ENCODE measurements around the gene PTPRB. TPM values are rescaled to one million over a fixed set of nuclear protein-coding genes. Genes with fewer than 3 reads are reported as not detected.

Gene PTPRB
- polyA plus RNA-seq, 2 of the 4 experiments (the other 2 are of a cell fraction), result 0.34 to 0.57 TPM

DNA sequence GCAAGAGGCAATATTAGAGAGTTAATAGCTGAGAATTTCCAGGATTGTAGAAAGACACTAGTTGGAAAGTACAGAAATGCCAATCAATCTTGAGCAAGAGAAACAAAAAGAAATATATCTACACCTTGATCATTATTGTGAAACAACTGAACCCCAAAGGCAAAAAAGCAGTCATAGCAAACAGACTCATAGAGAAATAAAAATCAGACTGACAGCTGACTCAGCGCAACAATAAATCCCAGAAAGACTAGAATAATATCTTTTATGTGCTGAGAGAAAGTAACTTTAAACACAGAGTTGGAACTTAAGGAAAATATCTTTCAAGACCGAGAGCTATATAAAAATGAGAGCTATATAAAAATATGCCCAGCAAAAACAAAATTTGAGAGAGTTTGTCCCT lies 52.9 kb downstream of the PTPRB start:
- POLR2A ChIA-PET, result no interaction called here
- Histone ChIP-seq H3K27ac (no peak overlapping the region), H3K9me3 (no peaks in the 10 kb centered on the region; the same call in 2 of the 3 replicates), H3K4me3 (no peak overlapping the region), H3K4me2 (no peak overlapping the region), H3K4me1 (no peaks in the 10 kb centered on the region)
- DNase-seq (ENCODE audit: low read depth in 1 of 2, low spot score in 1 of 2) (no peak), ATAC-seq (no peak), FAIRE-seq (no peak)
- TF ChIP-seq, protein P1, sequence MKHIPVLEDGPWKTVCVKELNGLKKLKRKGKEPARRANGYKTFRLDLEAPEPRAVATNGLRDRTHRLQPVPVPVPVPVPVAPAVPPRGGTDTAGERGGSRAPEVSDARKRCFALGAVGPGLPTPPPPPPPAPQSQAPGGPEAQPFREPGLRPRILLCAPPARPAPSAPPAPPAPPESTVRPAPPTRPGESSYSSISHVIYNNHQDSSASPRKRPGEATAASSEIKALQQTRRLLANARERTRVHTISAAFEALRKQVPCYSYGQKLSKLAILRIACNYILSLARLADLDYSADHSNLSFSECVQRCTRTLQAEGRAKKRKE (CRISPR knock-in tag; IDR thresholded peaks at IDR 0.05; ENCODE audit: low read depth), result no peak
- TF ChIP-seq POLR2AphosphoS2 (conservative IDR thresholded peaks at IDR 0.05; ENCODE audit: low read length) (no peak), KDM1A (IDR thresholded peaks at IDR 0.05; ENCODE audit: low read depth) (no peak), MAFK (IDR thresholded peaks at IDR 0.05; ENCODE audit: partially characterized antibody) (peak; percentile 33), TP53 (CRISPR knock-in tag; IDR thresholded peaks at IDR 0.05) (no peak)
- TF ChIP-seq, protein P2, sequence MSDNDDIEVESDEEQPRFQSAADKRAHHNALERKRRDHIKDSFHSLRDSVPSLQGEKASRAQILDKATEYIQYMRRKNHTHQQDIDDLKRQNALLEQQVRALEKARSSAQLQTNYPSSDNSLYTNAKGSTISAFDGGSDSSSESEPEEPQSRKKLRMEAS (IDR thresholded peaks at IDR 0.05), result no peak
- CTCF ChIA-PET, result interaction anchor here (0.8 to 3.7 kb wide), 4 partner anchors 135 to 706 kb away, joined by 3 to 12 read pairs (median 7); no protein-coding TSS in a partner anchor
- WGBS (ENCODE audit: missing lambda C conversion rate), result 39% methylated on average over 2 of the region's 2 CpGs

DNA sequence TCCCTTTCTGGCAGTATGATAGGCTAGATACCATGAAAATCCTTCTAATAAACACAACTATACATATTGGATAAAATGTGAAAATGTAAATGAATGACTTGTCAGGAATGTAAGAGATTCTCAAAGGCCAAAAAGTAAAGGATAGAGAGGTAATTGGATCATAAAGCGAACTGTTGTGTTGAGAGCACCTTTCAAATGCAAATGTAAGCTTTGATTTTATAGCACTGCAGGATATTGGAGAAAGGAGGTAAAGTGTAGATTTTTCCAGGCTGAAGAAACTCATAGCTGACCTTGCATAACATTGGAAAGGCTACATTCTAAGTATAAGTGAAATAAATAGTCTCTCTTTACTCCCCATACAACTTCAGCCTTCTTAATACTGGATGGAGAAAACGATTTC lies 54.0 kb downstream of the PTPRB start:
- DNase-seq (ENCODE audit: low read depth in 1 of 2, low spot score in 1 of 2), result no peak
- ChIA-PET POLR2A (no interaction called here), CTCF (interaction anchor here (2.1 to 3.7 kb wide), 3 partner anchors 136 to 703 kb away, joined by 6 to 12 read pairs (median 8); no protein-coding TSS in a partner anchor)
- no peaks in the 10 kb centered on the region; the same call in 2 of the 3 replicates for H3K9me3 ChIP-seq
- no peaks in the 10 kb centered on the region for H3K4me1 ChIP-seq
- WGBS (ENCODE audit: missing lambda C conversion rate), result 14% methylated on average over 2 of the region's 2 CpGs
- ATAC-seq, result no peak
- no peak overlapping the region for H3K4me3 ChIP-seq
- H3K27ac ChIP-seq, result no peak overlapping the region
- no peak for FAIRE-seq
- no peak overlapping the region for H3K4me2 ChIP-seq
- no peak for TF ChIP-seq EP300 (IDR thresholded peaks at IDR 0.05)
- no peak for TF ChIP-seq HDAC2 (IDR thresholded peaks at IDR 0.05)
- TF ChIP-seq CEBPB (IDR thresholded peaks at IDR 0.05), result no peak
- TF ChIP-seq NPAS2 (CRISPR knock-in tag; IDR thresholded peaks at IDR 0.05; ENCODE audit: borderline replicate concordance), result no peak

DNA sequence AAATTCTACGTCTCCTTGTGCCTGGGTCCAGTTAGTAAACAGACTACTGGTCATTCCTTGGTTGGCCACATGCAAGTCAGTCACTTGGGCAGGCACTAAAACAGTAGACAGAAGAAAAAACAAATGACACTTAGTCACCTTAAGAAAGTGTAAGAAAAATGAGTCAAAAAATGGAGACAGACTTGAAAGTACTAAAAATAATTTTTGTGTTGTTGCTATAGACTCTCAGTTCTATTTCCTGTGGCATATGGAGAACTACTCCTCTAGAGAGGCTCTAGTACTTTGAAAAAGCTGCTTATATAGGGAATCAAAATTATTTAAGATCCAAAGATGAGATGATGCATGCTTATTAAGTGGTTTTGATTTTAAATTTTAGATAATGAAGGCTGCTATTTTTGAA lies 56.0 kb downstream of the PTPRB start:
- ATAC-seq (no peak), DNase-seq (ENCODE audit: low read depth in 1 of 2, low spot score in 1 of 2) (no peak), FAIRE-seq (no peak)
- Histone ChIP-seq H3K4me3 (no peak overlapping the region), H3K4me1 (no peaks in the 10 kb centered on the region), H3K4me2 (no peak overlapping the region), H3K9me3 (no peaks in the 10 kb centered on the region; the same call in 2 of the 3 replicates), H3K27ac (no peak overlapping the region)
- CTCF ChIA-PET, result interaction anchor here (0.6 to 3.7 kb wide), 4 partner anchors 9 to 703 kb away, joined by 4 to 12 read pairs (median 4); no protein-coding TSS in a partner anchor
- POLR2A ChIA-PET, result no interaction called here
- WGBS (ENCODE audit: missing lambda C conversion rate), result 54% methylated on average over 1 of the region's 1 CpG
- TF ChIP-seq, protein P3, sequence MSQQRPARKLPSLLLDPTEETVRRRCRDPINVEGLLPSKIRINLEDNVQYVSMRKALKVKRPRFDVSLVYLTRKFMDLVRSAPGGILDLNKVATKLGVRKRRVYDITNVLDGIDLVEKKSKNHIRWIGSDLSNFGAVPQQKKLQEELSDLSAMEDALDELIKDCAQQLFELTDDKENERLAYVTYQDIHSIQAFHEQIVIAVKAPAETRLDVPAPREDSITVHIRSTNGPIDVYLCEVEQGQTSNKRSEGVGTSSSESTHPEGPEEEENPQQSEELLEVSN (IDR thresholded peaks at IDR 0.05; ENCODE audit: borderline replicate concordance, low read depth), result no peak
- TF ChIP-seq RCOR1 (IDR thresholded peaks at IDR 0.05; ENCODE audit: low read depth, low read length), result no peak
- TF ChIP-seq, protein P4, sequence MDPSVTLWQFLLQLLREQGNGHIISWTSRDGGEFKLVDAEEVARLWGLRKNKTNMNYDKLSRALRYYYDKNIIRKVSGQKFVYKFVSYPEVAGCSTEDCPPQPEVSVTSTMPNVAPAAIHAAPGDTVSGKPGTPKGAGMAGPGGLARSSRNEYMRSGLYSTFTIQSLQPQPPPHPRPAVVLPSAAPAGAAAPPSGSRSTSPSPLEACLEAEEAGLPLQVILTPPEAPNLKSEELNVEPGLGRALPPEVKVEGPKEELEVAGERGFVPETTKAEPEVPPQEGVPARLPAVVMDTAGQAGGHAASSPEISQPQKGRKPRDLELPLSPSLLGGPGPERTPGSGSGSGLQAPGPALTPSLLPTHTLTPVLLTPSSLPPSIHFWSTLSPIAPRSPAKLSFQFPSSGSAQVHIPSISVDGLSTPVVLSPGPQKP (IDR thresholded peaks at IDR 0.05; ENCODE audit: low read depth, low read length), result no peak
- no peak for TF ChIP-seq MAZ (IDR thresholded peaks at IDR 0.05; ENCODE audit: borderline replicate concordance, low read depth, low read length)
- no peak for TF ChIP-seq EHF (CRISPR knock-in tag; IDR thresholded peaks at IDR 0.05)
- TF ChIP-seq RNF2 (IDR thresholded peaks at IDR 0.05; ENCODE audit: borderline replicate concordance, low read depth), result no peak
- TF ChIP-seq BHLHE40 (IDR thresholded peaks at IDR 0.05; ENCODE audit: low read depth, low read length), result no peak
- no peak for TF ChIP-seq GATA3 (IDR thresholded peaks at IDR 0.05; ENCODE audit: borderline replicate concordance)
- no peak for TF ChIP-seq RARB (CRISPR knock-in tag; IDR thresholded peaks at IDR 0.05)
- no peak for TF ChIP-seq POLR2A (IDR thresholded peaks at IDR 0.05; ENCODE audit: low read length)
